ENCODE measurements around the gene GANAB. TPM values are rescaled to one million over a fixed set of nuclear protein-coding genes. Genes with fewer than 3 reads are reported as not detected.

GANAB gene
- total RNA-seq, 4 donors from 2014 or later = 41.3 to 65.1 (median 59.5) TPM

DNA sequence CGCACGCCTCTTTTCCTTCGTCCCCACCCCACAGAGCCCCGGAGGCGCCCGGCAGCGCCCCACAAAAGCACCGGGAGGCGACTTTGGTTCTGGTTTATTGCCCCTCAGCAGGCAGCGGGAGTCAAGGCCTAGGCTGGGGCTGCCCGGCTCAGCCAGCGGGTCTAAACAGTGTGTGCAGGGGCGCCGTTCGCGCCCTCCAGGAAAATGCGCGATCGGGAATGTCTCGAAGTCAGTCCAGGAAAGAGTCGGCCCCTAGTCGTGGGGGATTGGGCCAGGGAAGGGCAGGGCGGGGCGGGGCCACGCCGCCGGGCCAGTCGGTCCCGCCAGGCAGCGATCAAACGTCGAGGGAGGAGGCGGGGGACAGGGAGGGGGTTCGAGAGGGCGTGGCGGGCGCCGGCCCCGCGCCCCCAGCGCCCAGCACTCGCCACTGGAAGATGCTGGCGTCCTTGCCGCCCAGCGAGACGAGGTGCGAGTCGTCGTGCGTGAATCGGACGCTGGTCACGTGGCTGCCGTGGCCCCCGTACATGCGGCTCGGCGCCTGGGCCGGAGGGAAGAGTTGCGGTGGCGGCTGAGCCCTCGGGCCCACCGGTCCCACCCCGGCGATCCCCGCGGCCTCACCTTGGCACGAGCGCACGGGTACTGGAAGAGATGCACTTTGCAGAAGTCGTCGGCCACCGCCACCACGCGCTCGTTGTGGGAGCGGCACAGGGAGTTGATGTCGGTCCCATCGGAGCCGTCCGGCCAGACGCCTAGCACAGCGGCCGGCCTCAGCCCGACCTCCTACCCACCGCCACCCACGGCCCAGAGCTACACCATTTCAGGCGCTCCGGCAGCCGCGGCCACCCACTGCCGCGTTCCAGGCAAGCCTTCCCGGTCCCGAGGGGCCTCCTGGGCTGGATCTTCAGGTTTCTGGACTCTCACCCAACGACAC lies 44.0 kb downstream of the GANAB start:
- ATAC-seq (peak; percentile 62 to 71), DNase-seq (peak; percentile 62 to 65)
- Histone ChIP-seq H3K4me3 (peak overlapping the region; percentile 84 to 99 (median 98)), H3K9me3 (no peaks in the 10 kb centered on the region), H3K27ac (peak overlapping the region; percentile 87 to 97 (median 94)), H3K36me3 (peaks cover 0 to 30% of the 10 kb centered on the region in 2 donors), H3K27me3 (no peaks in the 10 kb centered on the region), H3K4me1 (peaks cover 17 to 29% of the 10 kb centered on the region in 2 donors)
- TF ChIP-seq POLR2A (IDR thresholded peaks at IDR 0.05) = peak; percentile 37 to 41
- TF ChIP-seq, protein P1, sequence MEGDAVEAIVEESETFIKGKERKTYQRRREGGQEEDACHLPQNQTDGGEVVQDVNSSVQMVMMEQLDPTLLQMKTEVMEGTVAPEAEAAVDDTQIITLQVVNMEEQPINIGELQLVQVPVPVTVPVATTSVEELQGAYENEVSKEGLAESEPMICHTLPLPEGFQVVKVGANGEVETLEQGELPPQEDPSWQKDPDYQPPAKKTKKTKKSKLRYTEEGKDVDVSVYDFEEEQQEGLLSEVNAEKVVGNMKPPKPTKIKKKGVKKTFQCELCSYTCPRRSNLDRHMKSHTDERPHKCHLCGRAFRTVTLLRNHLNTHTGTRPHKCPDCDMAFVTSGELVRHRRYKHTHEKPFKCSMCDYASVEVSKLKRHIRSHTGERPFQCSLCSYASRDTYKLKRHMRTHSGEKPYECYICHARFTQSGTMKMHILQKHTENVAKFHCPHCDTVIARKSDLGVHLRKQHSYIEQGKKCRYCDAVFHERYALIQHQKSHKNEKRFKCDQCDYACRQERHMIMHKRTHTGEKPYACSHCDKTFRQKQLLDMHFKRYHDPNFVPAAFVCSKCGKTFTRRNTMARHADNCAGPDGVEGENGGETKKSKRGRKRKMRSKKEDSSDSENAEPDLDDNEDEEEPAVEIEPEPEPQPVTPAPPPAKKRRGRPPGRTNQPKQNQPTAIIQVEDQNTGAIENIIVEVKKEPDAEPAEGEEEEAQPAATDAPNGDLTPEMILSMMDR (IDR thresholded peaks at IDR 0.05 in 4 of 5, conservative IDR thresholded peaks at IDR 0.05 in 1 of 5) = peak in 4 of 5 experiments; percentile 14 to 47 (median 16)
- intact Hi-C loops (cut with DNase I; ENCODE audit: low total_unique reads) = loop anchor here (1.0 to 5.0 kb wide), 6 partner anchors 10 to 205 kb away; partner anchors contain the start of genes BSCL2, EML3, GNG3 and UBXN1
- in situ Hi-C loops (cut with MboI; ENCODE audit: low sequenced_read_pairs in 4 of 4) = loop anchor here in 1 of 4 donors (25.0 kb wide), 1 partner anchor 110 kb away; the partner anchor contains the start of genes BSCL2 and GNG3

DNA sequence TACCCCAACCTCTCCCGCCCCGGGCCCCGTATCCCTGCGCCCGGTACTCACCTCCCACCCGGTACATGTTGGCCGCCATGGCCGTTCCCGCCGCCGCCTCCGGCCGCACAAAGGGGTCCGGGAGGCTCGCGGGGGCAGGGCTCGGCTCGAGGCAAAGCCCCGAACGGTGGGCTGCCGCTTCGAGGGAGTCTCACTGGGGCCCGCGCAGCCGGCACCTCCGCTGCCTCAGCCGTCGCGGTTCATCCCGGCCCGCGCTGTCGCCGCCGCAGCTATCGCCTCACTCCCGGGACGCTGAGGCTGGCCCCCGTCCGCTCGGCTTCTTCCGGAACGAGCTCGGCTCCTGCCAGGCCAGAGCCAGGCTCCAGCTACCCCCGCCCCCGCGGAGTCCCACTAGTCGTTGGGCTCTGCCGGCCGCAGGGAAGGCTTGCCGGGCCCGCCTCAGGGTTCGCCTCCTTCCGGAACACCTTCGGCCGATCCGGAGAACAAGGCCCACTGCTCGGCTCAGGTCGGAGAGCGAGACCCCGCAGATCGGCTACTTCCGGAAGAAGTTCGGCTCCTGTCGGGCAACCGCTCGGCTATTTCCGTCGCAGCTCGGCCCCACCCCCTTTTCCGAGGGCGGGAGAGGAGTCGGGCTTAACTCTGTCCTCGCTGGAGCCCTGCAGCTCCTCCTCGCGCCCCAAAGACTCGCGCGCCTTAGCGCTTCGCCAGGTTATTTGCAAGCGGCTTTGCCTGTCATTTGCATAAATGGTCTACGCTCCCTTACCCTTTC lies 44.9 kb downstream of the GANAB start, which contains the start of gene MTA2:
TSS of gene MTA2 (minus strand) at position 494 of the 769 bp plus-strand sequence. CDS start at position 79, 415 bp downstream.
- no peaks in the 10 kb centered on the region for H3K27me3 ChIP-seq
- H3K27ac ChIP-seq = peak within 1 kb of the TSS; percentile 87 to 97 (median 94)
- H3K9me3 ChIP-seq = no peaks in the 10 kb centered on the region
- peak within 1 kb of the TSS; percentile 84 to 99 (median 98) for H3K4me3 ChIP-seq
- DNase-seq = peak; percentile 97
- H3K4me1 ChIP-seq = peaks cover 17 to 29% of the 10 kb centered on the region in 2 donors
- peak; percentile 83 to 85 for ATAC-seq
- H3K36me3 ChIP-seq = peaks cover 0 to 39% of the 10 kb centered on the region in 2 donors
- TF ChIP-seq, protein P1 (IDR thresholded peaks at IDR 0.05 in 4 of 5, conservative IDR thresholded peaks at IDR 0.05 in 1 of 5) = no peak
- peak; percentile 43 to 57 for TF ChIP-seq POLR2A (IDR thresholded peaks at IDR 0.05)
- intact Hi-C loops (cut with DNase I; ENCODE audit: low total_unique reads) (loop anchor here (1.0 to 5.0 kb wide), 7 partner anchors 9 to 204 kb away; partner anchors contain the start of genes BSCL2, EML3, GNG3 and UBXN1), in situ Hi-C loops (cut with MboI; ENCODE audit: low sequenced_read_pairs in 4 of 4) (loop anchor here in 1 of 4 donors (25.0 kb wide), 1 partner anchor 111 kb away; the partner anchor contains the start of genes BSCL2 and GNG3)

DNA sequence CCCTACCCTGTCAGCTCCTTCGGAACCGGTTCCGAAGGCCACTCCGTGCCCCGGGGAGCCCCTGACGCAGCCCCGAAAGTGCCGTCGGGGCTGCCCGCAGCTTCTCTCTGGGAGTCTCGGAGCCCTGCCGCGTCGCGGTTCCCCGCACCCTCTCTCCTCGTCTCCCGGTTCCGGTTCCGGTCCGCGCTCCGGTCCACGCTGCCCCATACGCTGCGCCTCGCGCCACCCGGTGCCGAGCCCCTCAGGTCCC lies 45.4 kb downstream of the GANAB start:
- Histone ChIP-seq H3K27ac (peak overlapping the region; percentile 87 to 97 (median 94)), H3K9me3 (no peaks in the 10 kb centered on the region), H3K36me3 (peaks cover 0 to 44% of the 10 kb centered on the region in 2 donors), H3K27me3 (no peaks in the 10 kb centered on the region), H3K4me1 (peaks cover 17 to 29% of the 10 kb centered on the region in 2 donors), H3K4me3 (peak overlapping the region; percentile 84 to 99 (median 98))
- ATAC-seq (peak in 1 of 2 donors; percentile 10), DNase-seq (no peak)
- no peak for TF ChIP-seq POLR2A (IDR thresholded peaks at IDR 0.05)
- TF ChIP-seq, protein P1 (IDR thresholded peaks at IDR 0.05 in 4 of 5, conservative IDR thresholded peaks at IDR 0.05 in 1 of 5) = no peak
- in situ Hi-C loops (cut with MboI; ENCODE audit: low sequenced_read_pairs in 4 of 4) = loop anchor here in 1 of 4 donors (25.0 kb wide), 1 partner anchor 111 kb away; the partner anchor contains the start of genes BSCL2 and GNG3
- intact Hi-C loops (cut with DNase I; ENCODE audit: low total_unique reads) = loop anchor here (1.0 to 5.0 kb wide), 6 partner anchors 9 to 204 kb away; partner anchors contain the start of genes BSCL2, GNG3 and UBXN1
